ENCODE results near the gene DCUN1D1.
A peak's percentile ranks its signal among the peaks of the same experiment; 100 is the strongest.
"Not testable (repeated sequence)": the region's sequence is repeated elsewhere in the genome, so short reads cannot be mapped to it uniquely, and the experiment has no call there.

The DCUN1D1 gene

DNA sequence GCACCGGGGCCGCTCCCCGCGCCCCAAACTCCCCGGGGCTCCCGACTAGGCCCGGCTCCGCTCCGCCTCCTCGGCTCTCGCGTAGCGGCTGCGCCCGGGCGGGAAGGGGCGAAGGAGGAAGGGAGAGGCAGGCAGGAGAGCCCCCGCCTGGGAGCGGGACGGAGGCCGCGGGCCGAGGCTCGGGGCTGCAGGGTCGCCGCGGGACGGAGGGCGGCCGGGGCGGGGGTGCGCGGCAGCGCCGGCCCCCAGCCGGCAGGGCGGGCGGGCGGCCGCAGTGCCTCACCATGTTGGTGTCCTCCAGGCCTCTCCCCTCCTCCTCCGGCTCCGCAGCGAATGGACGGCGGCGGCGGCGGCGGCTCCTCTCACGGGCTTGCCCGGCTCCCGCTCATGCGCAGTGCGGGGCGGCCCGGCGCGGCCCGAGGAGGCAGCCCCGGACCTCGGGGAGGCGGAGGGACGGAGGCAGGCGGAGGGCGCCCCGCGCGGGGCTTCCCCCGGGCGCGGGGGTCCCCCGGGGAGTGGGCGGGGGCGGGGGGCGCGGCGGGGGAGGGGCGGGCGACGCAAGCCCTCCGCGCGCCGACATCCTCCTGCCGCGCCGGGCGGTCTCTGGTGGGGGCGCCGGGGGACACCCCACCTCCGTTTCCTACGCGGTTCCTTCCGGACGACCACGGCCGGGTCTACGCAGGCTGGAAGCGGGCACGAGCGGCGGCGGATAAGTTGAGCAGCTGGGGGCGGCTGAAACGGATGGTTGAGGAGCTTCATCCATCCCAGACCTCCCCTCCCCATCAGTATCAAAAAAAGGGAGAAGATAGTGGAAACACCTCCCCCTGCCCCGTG is at the start of gene DCUN1D1:
DCUN1D1 (minus strand) TSS at position 335 of the 834 bp plus-strand sequence; CDS start at position 286, 49 bp downstream.
- peak; percentile 83 for DNase-seq (ENCODE audit: low read depth in 2 of 2)

DNA sequence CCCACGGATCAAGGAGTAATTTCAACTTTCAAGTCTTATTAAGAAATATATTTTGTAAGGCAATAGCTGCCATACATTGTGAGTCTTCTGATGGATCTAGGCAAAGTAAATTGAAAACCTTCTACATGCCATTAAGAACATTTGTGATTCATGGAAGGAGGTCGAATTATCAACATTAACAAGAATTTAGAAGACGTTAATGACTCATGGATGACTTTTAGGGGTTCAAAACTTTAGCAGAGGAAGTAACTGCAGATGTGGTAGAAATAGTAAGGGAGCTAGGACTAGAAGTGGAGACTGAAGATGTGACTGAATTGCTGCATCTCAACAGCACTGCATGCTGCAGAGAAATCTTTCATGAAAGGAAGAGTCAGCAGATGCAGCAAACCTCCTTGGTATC is 48.1 kb upstream of the DCUN1D1 start:
- DNase-seq (ENCODE audit: low read depth in 2 of 2), result no peak

DNA sequence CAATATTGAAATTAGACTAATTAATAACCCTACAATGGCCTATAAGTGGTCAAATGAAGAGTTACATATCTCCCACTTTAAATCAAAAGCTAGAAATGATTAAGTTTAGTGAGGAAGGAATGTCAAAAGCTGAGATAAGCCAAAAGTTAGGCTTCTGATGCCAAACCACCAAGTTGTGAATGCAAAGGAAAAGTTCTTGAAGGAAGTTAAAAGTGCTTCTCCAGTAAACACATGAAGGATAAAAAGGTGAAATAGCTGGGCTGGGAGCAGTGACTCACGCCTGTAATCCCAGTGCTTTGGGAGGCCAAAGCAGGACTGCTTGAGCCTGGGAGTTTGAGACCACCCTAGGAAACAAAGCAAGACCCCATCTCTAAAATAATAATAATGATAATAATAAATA is 46.9 kb upstream of the DCUN1D1 start:
- no peak for DNase-seq (ENCODE audit: low read depth in 2 of 2)

DNA sequence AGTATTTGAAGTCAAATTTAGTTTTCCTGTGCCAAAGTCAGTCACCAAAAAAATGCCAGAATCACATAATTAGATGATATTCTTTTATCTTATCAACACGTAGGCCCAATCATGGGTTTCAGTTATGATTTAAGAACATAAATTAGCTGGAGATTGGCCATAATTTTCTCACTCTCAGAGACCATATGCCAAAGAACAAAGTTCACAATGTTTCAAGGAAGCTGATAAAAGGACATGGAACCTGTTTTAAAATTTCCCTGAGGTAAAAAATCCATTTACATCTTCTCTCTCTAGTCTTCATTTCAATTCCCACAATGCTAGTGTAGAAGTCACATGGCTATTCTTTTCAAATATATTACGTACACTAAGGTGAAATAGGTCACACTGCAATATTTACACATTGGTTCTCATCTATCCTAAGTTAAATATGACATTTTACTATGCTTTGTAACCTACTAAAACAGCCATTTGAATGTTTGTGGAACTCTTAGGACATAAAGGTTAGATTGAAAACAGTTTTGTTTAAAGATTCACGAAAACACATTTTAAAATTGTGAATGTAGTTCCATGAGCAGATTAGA is 42.7 kb upstream of the DCUN1D1 start:
- no peak for DNase-seq (ENCODE audit: low read depth in 2 of 2)

DNA sequence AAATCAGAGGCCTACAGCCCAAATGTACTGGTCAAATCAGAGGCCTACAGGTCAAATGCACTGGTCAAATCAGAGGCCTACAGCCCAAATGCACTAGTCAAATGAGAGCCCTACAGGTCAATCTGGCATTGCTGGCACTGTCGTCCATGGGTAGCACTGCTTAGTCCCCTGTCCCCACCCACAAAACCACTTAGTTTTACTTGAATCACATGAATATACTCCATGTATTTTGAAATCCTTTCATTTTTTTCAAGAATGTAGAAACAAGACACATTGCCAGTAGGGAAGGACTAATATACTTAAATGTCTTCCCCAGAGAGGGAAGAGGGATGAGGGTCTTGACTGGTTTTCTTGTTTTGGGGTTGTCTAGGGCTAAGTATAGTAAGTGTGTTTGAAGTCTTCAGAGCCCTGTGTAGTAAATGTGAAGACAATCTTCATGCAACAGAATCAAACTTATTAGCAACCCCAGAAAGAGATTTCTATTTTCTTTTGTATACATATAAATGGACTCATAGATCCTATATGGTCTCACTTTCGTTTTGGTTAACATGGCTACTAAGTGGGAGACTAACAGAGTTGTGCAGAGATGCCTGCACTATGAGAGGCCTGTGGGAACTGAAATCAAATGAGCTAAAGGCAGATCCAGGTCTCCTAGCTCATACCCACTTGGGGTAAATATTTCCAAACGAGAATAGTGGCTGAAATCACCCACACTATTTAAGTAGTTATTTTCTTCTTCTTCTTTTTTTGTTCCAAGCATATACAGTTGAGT is 38.3 kb upstream of the DCUN1D1 start:
- DNase-seq (ENCODE audit: low read depth in 2 of 2), result no peak

DNA sequence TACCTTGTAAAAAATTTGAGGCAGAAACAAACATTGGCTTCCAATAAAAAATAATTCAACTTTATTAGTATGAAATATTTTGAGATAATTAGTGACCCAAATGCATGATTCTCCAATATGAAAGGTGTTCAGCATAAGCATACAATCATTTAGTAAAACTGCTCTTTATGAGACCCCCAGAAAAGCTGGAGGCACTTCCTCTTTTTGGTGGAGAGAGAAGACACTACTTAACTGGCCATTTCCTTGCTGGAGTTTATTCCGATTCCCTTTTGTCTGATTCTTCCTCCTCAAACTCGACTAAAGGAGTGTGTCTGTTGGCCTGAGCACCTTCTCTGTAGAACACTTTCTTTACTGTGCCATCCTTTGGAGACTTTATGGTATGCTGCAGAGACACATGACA is 34.8 kb upstream of the DCUN1D1 start:
- no peak for DNase-seq (ENCODE audit: low read depth in 2 of 2)

DNA sequence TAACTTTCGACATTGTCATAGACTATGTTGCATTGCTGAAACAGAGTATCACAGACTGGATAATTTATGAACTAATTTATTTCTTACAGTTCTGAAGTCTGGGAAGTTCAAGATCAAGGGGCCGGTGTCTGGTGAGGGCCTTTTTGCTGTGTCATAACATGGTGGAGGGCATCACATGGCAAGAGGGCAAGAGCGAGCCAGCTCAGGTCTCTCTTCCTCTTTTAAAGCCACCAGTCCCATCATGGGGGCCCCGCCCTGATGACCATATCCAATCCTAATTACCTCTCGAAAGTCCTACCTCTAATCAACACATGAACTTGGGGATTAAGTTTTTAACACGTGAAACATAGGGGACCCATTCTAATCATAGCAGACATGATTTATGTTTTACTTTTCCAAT is 33.5 kb upstream of the DCUN1D1 start:
- no peak for DNase-seq (ENCODE audit: low read depth in 2 of 2)

DNA sequence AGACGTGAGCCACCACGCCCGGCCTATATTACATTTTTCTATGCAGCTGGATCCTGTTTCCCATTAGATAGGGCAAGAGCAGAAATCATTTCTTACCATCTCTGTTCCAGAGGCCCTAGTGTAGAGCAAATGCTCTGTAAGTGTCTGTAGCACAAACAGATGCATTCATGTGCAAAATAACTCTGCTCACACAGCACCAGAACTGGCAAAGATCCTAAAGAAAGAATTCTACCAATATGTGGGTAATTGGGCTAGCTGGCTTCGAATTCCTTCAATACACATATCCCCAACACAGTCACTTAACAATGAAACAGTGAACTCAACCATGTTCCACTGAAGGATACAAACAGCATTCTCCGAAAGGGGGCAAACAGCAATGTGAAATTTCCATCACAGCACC is 32.7 kb upstream of the DCUN1D1 start:
- DNase-seq (ENCODE audit: low read depth in 2 of 2), result no peak

DNA sequence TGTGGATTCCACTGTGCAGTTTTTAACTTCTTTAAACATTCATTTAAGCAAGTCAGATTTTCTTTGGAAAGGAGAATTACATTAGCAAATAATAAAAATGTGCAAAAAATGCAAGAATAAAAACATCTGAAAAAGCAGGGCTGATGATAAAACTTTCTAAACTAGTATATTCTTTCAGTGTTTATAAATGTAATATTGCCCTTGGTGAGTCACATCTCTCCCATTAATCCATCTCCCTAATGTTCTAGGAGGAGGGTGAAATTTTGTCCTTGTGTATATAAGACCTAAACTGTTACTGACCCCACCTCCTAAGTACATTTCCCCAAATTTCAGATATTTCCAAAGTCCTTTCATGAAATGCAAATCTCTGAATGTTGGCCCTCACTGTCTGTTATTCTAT is 28.5 kb upstream of the DCUN1D1 start:
- DNase-seq (ENCODE audit: low read depth in 2 of 2), result no peak

DNA sequence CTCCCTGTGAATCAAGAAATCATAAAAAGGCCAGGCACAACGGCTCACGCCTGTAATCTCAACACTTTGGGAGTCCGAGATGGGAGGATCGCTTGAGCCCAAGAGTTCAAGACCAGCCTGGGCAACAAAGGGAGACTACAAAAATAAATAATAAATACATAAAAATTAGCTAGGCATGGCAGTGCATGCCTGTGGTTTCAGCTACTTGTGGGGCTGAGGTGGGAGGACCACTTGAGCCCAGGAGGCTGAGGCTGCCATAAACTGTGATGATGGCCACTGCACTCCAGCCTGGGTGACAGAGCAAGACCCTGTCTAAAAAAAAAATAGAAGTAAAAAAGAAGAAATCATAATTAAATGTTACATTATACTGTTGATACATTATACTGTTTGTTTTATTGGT is 28.0 kb upstream of the DCUN1D1 start:
- no peak for DNase-seq (ENCODE audit: low read depth in 2 of 2)

DNA sequence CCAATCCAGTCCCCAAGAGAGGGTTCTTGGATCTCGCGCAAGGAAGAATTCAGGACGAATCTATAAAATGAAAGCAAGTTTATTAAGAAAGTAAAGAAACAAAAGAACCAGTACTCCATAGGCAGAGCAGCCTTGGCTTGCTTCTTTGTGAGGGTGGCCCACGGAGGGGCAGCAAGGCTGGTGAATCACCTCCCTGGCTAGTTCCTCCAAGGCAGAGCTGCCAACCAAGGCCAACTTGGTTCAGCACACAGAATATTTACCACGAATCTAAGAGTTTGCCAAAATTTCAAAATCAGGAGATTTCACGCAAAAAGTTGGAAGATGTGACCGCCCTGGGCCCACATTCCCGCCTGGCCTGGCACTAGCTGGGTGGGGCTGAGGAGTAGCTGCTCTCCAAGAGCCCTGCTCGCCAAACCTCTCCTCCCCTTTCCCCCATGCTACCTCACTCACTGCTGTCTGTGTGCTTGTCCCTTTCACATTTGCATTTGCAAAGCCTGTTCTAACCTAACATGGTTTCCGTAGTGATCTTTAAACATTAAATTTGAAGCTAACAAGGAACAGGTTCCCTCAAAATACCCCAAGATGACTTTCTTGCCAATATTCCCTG is 26.2 kb upstream of the DCUN1D1 start:
- no peak for DNase-seq (ENCODE audit: low read depth in 2 of 2)

DNA sequence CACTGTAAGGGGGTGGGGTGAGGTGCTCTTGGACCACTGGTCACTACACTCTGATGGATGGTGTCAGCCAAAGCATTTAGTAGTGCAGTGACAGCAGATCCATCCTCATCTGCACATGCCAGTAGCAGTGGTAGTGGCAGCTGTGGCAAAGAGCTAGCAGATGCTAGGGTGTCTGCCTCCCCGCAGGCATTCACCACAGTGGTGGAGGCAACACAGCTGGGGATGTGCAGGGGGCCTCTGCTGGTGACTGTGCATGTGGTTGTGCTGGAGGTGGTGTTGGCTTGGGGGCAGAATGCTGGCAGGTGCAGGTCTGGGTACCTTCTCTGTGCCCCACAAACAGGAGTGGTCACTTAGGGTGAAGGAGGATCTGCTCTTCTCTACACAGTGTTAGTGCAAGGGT is 19.4 kb upstream of the DCUN1D1 start:
- no peak for DNase-seq (ENCODE audit: low read depth in 2 of 2)

DNA sequence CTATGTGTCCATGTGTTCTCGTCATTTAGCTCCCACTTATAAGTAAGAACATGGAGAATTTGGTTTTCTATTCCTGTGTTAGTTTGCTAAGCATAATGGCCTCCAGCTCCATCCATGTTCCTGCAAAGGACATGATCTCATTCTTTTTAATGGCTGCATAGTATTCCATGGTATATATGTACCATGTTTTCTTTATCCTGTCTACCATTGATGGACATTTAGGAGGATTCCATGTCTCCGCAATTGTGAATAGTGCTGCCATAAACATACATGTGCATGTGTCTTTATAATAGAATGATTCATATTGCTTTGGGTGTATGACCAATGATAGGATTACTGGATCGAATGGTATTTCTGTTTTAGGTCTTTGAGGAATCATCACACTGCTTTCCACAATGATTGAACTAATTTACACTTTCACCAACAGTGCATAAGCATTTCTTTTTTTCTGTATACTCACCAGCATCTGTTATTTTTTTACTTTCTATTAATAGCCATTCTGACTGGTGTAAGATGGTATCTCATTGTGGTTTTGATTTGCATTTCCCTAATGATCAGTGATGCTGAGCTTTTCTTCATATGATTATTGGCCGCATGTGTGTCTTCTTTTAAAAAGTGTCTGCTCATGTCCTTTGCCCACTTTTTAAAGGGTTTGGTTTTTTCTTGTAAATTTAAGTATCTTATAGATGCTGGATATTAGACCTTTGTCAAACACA is 13.3 kb upstream of the DCUN1D1 start:
- DNase-seq (ENCODE audit: low read depth in 2 of 2), result not testable (repeated sequence)

DNA sequence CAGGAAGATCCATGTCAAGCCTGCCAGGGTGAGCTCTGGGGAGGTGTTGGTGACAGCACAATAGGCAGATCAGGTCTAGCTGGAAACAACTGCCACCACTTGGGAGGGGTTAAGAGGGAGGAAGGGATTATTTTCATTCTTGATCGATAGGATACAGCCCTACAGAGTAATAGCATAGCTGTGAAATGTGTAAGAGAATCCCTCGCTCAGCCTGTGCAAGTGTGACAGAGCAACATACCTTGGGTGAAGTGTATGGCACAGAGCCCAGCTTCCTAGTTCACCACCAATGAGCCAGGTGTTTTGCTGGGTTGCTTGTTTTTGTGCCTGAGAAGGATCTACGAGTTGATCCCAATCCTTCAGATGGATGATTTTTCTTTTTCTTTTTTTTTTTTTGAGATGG is 9.2 kb upstream of the DCUN1D1 start:
- no peak for DNase-seq (ENCODE audit: low read depth in 2 of 2)

DNA sequence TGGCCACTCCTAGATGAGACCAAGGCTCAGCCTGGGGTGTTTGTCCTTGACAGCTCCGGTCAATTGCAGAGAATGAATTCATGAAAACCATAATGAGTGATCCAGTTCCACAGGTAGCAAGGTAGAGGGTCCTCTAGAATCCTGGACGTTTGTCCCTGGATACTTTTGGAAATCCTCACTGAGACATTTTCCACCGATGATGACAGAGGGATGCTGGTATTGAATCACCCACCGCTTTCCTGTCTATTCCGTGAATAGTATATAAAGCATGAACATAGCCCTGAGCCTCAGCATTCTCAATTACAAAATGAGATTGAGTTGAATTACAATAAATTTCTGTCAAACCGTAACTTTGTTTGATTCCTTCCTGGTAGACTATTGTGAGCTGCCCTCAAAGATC is 5.7 kb upstream of the DCUN1D1 start:
- no peak for DNase-seq (ENCODE audit: low read depth in 2 of 2)

DNA sequence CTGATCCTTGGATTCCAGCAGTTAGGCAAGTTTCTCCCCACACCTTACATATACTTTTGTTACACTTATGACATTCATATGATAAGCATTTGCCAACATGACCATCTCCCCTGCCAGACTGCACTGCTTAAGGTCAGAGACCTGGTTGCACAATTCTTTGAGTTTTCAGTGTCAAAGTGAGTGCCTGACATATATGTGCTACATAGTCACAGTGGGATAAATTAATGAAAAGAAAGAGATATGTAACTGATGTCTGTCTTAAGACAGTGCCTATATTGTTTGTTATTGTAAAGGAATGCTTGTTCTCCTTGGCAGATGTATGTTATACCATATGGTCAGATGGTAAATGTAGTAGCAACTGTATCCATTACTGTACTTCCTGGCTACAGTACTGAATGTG is 3.5 kb upstream of the DCUN1D1 start:
- DNase-seq (ENCODE audit: low read depth in 2 of 2), result no peak

DNA sequence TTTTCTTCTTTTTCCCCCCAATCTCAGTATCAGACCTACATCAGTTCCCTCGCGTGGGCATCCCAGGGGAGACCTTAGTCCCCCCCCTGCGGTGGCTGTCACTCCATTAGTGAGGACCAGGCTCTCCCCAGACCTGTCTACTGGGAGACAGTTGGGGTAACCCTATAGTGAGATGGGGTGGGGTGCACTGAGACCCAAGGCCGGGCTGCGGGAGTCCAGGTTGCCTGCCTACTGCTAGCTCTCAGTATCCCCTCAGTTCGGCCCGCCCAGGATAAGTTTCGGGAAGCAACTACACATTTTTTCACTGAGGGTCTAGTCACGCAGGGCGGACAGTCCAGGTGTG is 671 bp upstream of the DCUN1D1 start:
- no peak for DNase-seq (ENCODE audit: low read depth in 2 of 2)

DNA sequence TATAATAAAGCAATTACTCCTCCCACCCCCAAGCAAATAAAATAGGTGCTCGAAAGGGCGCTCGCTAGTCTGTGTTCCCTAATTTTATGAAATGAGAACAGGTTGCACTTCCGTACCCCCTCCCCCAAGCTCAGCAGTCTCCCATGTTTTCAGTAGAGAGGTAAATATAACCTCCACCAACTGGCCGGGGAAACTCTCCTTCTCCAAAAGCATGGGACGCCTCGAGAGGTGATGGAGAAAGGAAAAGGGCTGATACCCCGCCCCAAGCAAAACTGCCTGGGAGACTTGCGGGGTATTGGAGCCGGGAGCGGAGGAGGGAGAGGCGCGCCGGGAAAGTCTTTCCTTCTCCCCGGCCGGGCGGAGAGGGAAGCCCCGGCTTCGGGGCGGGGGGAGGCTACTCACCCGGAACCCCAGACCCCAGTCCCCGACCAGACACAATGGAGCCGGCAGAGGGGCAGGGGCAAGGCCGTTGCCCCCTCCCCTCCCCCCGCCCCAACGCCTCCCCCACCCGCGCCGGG is 605 bp downstream of the DCUN1D1 start:
- no peak for DNase-seq (ENCODE audit: low read depth in 2 of 2)

DNA sequence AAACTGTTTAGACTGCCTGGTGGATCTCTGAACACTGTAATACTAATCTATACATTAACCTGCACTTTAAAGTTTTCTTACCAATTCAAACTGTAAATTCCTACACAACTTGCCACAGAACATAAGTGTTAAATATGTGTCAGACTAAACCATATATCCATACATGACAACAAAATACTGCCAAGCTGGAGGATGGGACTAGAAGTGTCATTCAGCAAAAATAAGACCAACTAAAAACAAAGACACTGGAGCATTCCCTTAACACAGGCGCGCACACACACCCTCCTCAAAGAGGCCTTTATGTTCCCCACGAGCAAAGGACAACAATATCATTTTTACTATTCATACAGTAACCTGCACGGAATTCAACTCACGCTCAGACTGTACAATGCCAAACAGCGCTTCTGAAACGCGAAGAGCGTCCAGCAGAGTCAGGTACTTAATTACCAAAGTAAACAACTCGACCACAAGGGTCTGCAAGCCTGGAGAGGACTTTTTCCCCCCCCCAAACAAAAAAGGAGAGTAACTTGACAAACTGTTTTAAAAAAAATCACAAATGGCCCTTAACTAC is 1.1 kb downstream of the DCUN1D1 start:
- no peak for DNase-seq (ENCODE audit: low read depth in 2 of 2)

DNA sequence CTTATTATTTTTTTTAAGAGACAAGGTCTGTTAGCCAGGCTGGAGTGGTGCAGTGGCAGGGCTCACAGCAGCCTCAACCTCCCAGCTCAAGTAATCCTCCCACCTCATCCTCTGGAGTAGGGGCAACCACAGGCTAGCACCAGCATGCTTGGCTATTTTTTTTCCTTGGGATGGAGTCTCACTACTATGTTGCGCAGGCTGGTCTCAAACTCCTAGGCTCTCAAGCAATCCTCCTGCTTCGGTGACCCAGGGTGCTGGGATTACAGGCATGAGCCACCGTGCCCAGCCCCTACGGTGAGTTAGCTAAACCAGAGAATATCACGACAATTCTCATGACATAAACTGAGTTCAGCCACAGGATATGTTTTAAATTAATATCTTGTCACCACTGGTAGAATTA is 2.0 kb downstream of the DCUN1D1 start:
- DNase-seq (ENCODE audit: low read depth in 2 of 2), result no peak

DNA sequence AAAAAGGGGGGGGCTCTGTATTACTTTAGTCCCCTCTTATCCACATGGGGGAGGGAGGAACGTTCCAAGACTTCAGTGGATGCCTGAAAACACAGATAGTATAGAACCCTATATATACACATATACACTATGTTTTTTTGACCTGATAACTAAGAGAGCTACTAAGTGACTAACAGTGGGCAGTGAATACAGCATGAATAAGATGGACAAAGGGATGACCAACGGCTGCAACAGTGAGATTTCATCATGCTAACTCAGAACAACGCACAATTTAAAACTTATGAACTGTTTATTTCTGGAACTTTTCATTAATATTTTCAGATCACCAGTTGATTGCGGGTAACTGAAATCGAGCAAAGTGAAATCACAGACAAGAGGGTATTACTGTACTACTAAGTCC is 7.3 kb downstream of the DCUN1D1 start:
- DNase-seq (ENCODE audit: low read depth in 2 of 2), result no peak
